Omental fat pad (tissue), 4 donors: ENCODE data around the gene SH3PXD2A. TPM values are rescaled to one million over a fixed set of nuclear protein-coding genes. Genes with fewer than 3 reads are reported as not detected.

Source experiments
- ATAC-seq: fragments of 150-250 bp; one replicate; pipeline ENCODE4 v1.9.1; 2016; ENCODE audit warnings: mild to moderate bottlenecking, moderate library complexity; ENCODE audit not compliant: low FRiP score
- DNase-seq: peaks from one replicate; pipeline ENCODE4 v3.0.0-alpha.2; 2019; ENCODE audit warnings: low spot score
- total RNA-seq, 4 donors: library from RNA; depleted of rRNA; stranded (reverse); fragments of >200 nt; gene quantifications; one replicate each; pipeline ENCODE4 v1.1.0, GENCODE V29; 2016
- TF ChIP-seq, protein P1 (sequence below), 3 donors: fragments of 450-650 bp; IDR thresholded peaks; one replicate each; pipeline ENCODE4 v1.5.1; 2016 to 2017; ENCODE audit warnings: antibody characterized with exemption in 3 of 3, mild to moderate bottlenecking in 3 of 3, moderate library complexity in 2 of 3

Gene SH3PXD2A
- total RNA-seq, 4 donors from 2014 or later: 21.0 to 36.3 (median 22.5) TPM

DNA sequence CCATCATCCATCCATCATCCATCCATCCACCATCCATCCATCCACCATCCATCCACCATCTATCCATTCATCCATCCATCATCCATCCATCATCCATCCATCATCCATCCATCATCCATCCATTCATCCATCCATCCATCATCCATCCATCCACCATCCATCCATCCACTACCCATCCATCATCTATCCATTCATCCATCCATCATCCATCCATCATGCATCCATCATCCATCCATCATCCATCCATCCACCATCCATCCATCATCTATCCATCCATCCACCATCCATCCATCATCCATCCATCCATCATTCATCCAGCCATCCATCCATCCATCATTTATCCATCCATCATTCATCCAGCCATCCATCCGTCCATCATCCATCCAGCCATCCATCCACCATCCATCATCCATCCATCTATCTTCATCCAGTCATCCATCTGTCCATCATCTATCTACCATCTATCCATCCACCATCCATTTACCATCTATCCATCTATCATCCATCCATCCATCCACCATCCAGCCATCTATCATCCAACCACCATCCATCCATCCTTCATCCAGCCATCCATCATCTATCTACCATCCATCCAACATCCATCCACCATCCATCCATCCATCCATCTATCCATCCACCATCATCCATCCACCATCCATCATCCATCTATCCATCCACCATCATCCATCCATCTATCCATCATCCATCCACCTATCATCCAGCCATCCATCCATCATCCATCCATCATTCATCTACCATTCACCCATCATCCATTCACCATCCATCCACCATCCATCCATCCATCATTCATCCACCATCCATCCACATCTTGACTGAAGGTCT, 153.8 kb downstream of the SH3PXD2A start:
- TF ChIP-seq, protein P1, sequence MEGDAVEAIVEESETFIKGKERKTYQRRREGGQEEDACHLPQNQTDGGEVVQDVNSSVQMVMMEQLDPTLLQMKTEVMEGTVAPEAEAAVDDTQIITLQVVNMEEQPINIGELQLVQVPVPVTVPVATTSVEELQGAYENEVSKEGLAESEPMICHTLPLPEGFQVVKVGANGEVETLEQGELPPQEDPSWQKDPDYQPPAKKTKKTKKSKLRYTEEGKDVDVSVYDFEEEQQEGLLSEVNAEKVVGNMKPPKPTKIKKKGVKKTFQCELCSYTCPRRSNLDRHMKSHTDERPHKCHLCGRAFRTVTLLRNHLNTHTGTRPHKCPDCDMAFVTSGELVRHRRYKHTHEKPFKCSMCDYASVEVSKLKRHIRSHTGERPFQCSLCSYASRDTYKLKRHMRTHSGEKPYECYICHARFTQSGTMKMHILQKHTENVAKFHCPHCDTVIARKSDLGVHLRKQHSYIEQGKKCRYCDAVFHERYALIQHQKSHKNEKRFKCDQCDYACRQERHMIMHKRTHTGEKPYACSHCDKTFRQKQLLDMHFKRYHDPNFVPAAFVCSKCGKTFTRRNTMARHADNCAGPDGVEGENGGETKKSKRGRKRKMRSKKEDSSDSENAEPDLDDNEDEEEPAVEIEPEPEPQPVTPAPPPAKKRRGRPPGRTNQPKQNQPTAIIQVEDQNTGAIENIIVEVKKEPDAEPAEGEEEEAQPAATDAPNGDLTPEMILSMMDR (IDR thresholded peaks at IDR 0.05): no peak
- DNase-seq (no peak), ATAC-seq (no peak)

DNA sequence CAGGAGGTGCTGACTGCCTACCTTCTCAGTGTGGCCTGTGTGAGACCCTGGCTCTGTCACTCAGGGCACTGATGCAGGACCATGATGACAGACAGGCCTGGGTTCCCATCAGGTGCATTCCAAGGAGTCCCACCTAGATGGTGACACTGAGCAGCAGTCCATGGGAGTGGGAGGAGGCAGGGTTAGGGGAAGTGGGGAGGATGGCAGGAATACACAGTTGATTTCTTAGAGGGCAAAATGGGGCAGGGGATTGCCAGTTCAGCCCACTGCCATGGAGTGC, 155.0 kb downstream of the SH3PXD2A start:
- ATAC-seq (no peak), DNase-seq (no peak)
- TF ChIP-seq, protein P1 (IDR thresholded peaks at IDR 0.05): no peak

DNA sequence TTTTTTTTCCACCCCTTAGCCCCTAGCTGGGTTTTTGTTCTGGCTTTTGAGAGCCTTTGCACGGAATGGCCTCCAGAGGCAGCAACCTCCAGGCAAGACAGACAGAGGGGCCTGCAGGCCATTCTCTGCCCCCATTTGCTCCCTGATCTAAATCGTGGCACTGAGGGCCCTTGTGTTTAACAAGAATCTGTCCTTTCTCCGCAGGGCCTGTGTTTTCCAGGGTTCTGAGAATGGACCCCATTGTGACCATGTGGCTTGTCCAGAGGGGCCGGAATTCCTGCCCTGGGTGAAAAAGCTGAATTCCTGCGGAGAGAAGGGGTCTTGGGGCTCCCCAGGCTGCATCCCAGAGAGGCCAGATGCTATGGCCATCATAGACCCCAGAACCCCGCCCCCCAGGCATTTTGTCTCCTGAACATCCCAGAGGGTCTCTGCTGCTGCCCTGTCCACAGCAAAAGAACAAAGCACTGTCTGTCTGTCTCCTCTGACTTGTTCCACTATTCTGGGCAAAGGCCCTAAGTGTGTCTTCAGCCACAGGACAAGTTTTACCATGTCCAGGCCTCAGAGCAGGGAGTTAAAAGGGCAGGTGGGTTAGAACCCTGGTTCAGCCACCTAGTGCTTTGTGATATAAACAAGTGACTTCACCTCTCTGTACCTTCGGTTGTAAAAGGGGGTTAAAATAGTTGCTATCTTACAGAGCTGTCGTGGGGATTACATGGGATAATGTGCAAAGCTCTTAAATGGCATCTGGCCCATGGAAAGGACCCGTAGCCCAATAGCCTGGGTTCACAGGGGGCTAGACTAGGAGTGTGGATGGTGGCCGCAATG, 155.6 kb downstream of the SH3PXD2A start:
- ATAC-seq: no peak
- TF ChIP-seq, protein P1 (IDR thresholded peaks at IDR 0.05): no peak
- no peak for DNase-seq

DNA sequence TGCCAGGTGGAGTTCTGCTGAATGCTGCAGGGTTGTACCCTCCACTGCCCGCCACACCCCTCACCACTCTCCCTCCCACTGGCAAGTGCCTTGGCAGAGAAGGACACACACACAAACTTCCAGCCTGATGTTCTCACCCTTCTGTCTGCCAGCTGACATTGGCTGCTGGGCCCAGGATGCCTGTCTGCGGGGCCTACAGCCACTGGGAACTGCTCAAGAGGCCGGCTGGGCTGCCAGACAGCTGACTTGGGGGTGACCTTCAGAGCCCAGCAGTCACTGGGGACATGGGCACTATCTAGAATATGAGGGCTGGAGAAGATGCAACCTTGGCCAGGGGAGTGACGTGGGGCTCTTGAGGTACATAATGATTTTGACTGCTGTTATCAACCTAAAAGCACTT, 157.1 kb downstream of the SH3PXD2A start:
- no peak for ATAC-seq
- DNase-seq: no peak

DNA sequence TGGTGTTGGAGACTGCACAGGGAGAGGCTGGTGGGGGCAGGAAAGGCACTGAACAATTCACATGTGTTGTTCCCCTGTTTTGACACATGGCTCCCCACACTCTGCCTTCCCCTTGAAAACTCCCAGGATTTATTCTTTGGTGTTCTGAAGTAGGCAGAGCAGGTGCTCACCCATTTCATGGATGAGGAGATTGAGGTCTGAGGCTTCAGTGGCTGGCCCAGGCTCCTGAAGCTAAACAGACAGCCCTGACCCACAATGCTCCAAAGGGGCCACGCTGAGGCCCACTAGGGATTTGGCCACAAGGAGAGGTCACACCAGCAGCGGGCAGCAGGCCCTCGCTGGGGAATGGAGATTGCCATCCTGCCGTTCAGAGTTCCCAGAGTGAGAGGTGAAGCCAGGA, 157.6 kb downstream of the SH3PXD2A start:
- ATAC-seq: no peak
- DNase-seq: no peak
- TF ChIP-seq, protein P1 (IDR thresholded peaks at IDR 0.05): no peak

More for the DNA sequence above, 157.1 kb downstream of the SH3PXD2A start:
- TF ChIP-seq, protein P1 (IDR thresholded peaks at IDR 0.05): no peak

DNA sequence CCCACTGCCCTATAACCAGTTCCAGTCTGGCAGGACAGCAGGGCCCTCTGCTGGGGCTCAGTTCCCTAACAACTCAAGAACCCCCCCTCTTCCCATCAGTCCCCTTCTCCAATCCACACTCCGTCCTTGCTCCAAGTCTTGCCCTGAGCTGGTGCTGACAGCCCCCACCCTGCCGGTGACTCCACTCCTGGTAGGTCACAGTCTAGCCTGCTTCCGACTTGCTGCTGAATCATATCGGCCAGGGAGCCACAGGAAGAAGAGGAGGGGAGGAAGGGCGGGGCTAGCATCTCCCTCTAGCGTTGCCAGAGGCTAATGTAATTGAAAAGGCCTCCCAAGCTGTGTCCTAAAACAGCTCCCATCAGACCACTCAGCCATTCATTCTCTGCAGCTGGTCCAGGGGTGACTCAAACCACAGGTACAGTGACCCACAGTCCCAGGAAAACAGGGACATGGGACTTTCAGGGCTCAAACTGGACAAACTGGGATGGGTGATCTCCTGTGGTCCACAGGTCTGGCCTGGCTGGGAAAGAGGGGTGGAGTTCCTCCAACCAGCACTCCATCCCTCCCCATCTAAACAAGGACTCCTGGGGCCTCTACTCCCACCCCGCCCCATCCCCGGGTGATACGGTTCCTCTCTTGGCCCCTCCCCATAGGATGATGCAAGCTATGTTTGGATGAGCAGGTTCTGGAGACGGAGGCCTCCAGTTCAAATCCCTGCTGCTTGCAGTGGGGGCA, 158.8 kb downstream of the SH3PXD2A start:
- TF ChIP-seq, protein P1 (IDR thresholded peaks at IDR 0.05): no peak

More for the DNA sequence above, 158.8 kb downstream of the SH3PXD2A start:
- DNase-seq: no peak
- peak; percentile 62 for ATAC-seq
